Fibroblast of lung (primary cell): ENCODE data around the gene KHNYN. TPM values are rescaled to one million over a fixed set of nuclear protein-coding genes. Genes with fewer than 3 reads are reported as not detected.

Experiments used
- DNase-seq, 2 donors: peaks; one replicate each; pipeline versions ENCODE4 v3.0.0 to v3.0.0-alpha.2; 2010; ENCODE audit warnings: low read depth in 2 of 2
- H2AFZ ChIP-seq: 2 replicates; pipeline ENCODE4 v1.5.1; 2012; ENCODE audit warnings: low read length, control low read depth, inconsistent platforms
- H3K27ac ChIP-seq: 2 replicates; pipeline ENCODE4 v1.5.1; 2011; ENCODE audit warnings: low read length, control low read depth; ENCODE audit not compliant: insufficient read depth
- H3K27me3 ChIP-seq: 2 replicates; pipeline ENCODE4 v1.5.1; 2011; ENCODE audit warnings: mild to moderate bottlenecking, low read length; ENCODE audit not compliant: control insufficient read depth, insufficient read depth
- H3K36me3 ChIP-seq: 2 replicates; pipeline ENCODE4 v1.5.1; 2011; ENCODE audit warnings: low read length; ENCODE audit not compliant: control insufficient read depth, insufficient read depth
- H3K4me1 ChIP-seq: 2 replicates; pipeline ENCODE4 v1.5.1; 2011; ENCODE audit warnings: low read length; ENCODE audit not compliant: control insufficient read depth, insufficient read depth; ENCODE audit errors: extremely low read depth
- H3K4me2 ChIP-seq: 2 replicates; pipeline ENCODE4 v1.5.1; 2011; ENCODE audit warnings: low read length, control low read depth; ENCODE audit not compliant: insufficient read depth; ENCODE audit errors: extremely low read depth
- H3K4me3 ChIP-seq, 4 experiments: fragments of 200-600 bp in 1 of 4; sonication (generic) in 1 of 4; replicated peaks in 1 of 4; 2 replicates each; pipeline ENCODE4 v1.5.1; 2011 to 2016; ENCODE audit warnings: low read length in 4 of 4, low read depth in 3 of 4, mild to moderate bottlenecking in 3 of 4, control low read depth in 2 of 4, inconsistent platforms in 1 of 4, mixed read lengths in 1 of 4; ENCODE audit not compliant: insufficient read depth in 1 of 4; ENCODE audit errors: control extremely low read depth in 1 of 4
- H3K79me2 ChIP-seq: 2 replicates; pipeline ENCODE4 v1.5.1; 2012; ENCODE audit warnings: mild to moderate bottlenecking, low read length, inconsistent platforms; ENCODE audit not compliant: control insufficient read depth, insufficient read depth
- H3K9ac ChIP-seq: 2 replicates; pipeline ENCODE4 v1.5.1; 2011; ENCODE audit warnings: mild to moderate bottlenecking, low read length, control low read depth; ENCODE audit not compliant: insufficient read depth
- H3K9me3 ChIP-seq: 2 replicates; pipeline ENCODE4 v1.5.1; 2012; ENCODE audit warnings: low read depth, low read length; ENCODE audit not compliant: control insufficient read depth, insufficient read depth
- H4K20me1 ChIP-seq: 2 replicates; pipeline ENCODE4 v1.5.1; 2011; ENCODE audit warnings: low read length; ENCODE audit not compliant: control insufficient read depth, insufficient read depth; ENCODE audit errors: extremely low read depth
- CTCF ChIP-seq, 2 donors: IDR thresholded peaks in 1 of 2; conservative IDR thresholded peaks in 1 of 2; 1 replicate in 1 of 2; 2 replicates in 1 of 2; pipeline ENCODE4 v1.5.1; 2011 to 2012; ENCODE audit warnings: low read length in 2 of 2, control low read depth in 1 of 2, inconsistent platforms in 1 of 2, low read depth in 1 of 2, mild to moderate bottlenecking in 1 of 2
- EZH2 ChIP-seq: IDR thresholded peaks from 2 replicates; pipeline ENCODE4 v1.5.1; 2012; ENCODE audit warnings: low read length, control low read depth, mild to moderate bottlenecking; ENCODE audit errors: missing control alignments
- polyA plus RNA-seq, 2 donors: library from polyadenylated mRNA; depleted of rRNA in 1 of 2; stranded (reverse) in 1 of 2; unstranded in 1 of 2; fragments of >200 nt; gene quantifications; 2 replicates each; pipeline ENCODE4 v1.2.1, GENCODE V29; 2011 to 2012; ENCODE audit warnings: missing spikeins in 1 of 2
- total RNA-seq: library from RNA; depleted of rRNA; stranded (reverse); fragments of >200 nt; gene quantifications from 2 replicates; pipeline ENCODE4 v1.2.1, GENCODE V29; 2014

The KHNYN gene
- total and polyA plus RNA-seq, 2 donors (not counting 1 experiment from before 2014, with no cell fraction given): 14.6 to 61.1 TPM

GRCh38 chr14:24422261-24422660 lies 7.5 kb upstream of the KHNYN start:
- no peak overlapping the region for H3K27ac ChIP-seq
- no peak overlapping the region for H3K9ac ChIP-seq
- no peak for TF ChIP-seq EZH2
- TF ChIP-seq CTCF (conservative IDR thresholded peaks at IDR 0.05 in 1 of 2, IDR thresholded peaks at IDR 0.05 in 1 of 2; ENCODE audit: low read depth in 1 of 2, low read length in 2 of 2): no peak
- H4K20me1 ChIP-seq: no peaks in the 10 kb centered on the region
- peaks cover 2% of the 10 kb centered on the region for H3K4me1 ChIP-seq
- no peaks in the 10 kb centered on the region for H3K79me2 ChIP-seq
- H3K27me3 ChIP-seq: peaks cover 10% of the 10 kb centered on the region
- no peak overlapping the region for H2AFZ ChIP-seq
- no peak for DNase-seq
- no peak overlapping the region for H3K4me3 ChIP-seq
- H3K9me3 ChIP-seq: no peaks in the 10 kb centered on the region
- H3K4me2 ChIP-seq: no peak overlapping the region
- H3K36me3 ChIP-seq: no peaks in the 10 kb centered on the region

GRCh38 chr14:24422694-24423601 lies 6.8 kb upstream of the KHNYN start:
- H3K9ac ChIP-seq: no peak overlapping the region
- H3K36me3 ChIP-seq: no peaks in the 10 kb centered on the region
- no peak overlapping the region for H3K27ac ChIP-seq
- no peaks in the 10 kb centered on the region for H3K9me3 ChIP-seq
- H3K4me3 ChIP-seq: no peak overlapping the region
- peaks cover 10% of the 10 kb centered on the region for H3K27me3 ChIP-seq
- H3K4me2 ChIP-seq: no peak overlapping the region
- TF ChIP-seq EZH2: no peak
- TF ChIP-seq CTCF (conservative IDR thresholded peaks at IDR 0.05 in 1 of 2, IDR thresholded peaks at IDR 0.05 in 1 of 2; ENCODE audit: low read depth in 1 of 2, low read length in 2 of 2): no peak
- no peak overlapping the region for H2AFZ ChIP-seq
- peaks cover 2% of the 10 kb centered on the region for H3K4me1 ChIP-seq
- no peaks in the 10 kb centered on the region for H3K79me2 ChIP-seq
- no peak for DNase-seq
- H4K20me1 ChIP-seq: no peaks in the 10 kb centered on the region

- Histone ChIP-seq H4K20me1 (no peaks in the 10 kb centered on the region), H3K79me2 (peaks cover 5% of the 10 kb centered on the region), H3K9ac (no peak overlapping the region), H2AFZ (no peak overlapping the region), H3K4me3 (no peak overlapping the region), H3K27me3 (no peaks in the 10 kb centered on the region), H3K27ac (no peak overlapping the region), H3K36me3 (no peaks in the 10 kb centered on the region), H3K4me2 (no peak overlapping the region), H3K4me1 (peaks cover 2% of the 10 kb centered on the region), H3K9me3 (no peaks in the 10 kb centered on the region)
- DNase-seq: peak; percentile 74
- no peak for TF ChIP-seq CTCF (conservative IDR thresholded peaks at IDR 0.05 in 1 of 2, IDR thresholded peaks at IDR 0.05 in 1 of 2; ENCODE audit: low read depth in 1 of 2, low read length in 2 of 2)
- TF ChIP-seq EZH2: no peak
Measured at GRCh38 chr14:24425704-24426103, 4.0 kb upstream of the KHNYN start.
